ENCODE measurements around the gene WDFY2. TPM values are rescaled to one million over a fixed set of nuclear protein-coding genes. Genes with fewer than 3 reads are reported as not detected.
"Not testable (repeated sequence)": the region's sequence is repeated elsewhere in the genome, so short reads cannot be mapped to it uniquely, and the experiment has no call there.

Gene WDFY2
- total RNA-seq, 1 donor: 11.9 TPM

GRCh38 chr13:51564671-51565070, 19.6 kb upstream of the WDFY2 start:
- no peak for DNase-seq (ENCODE audit: insufficient read length, low spot score, missing footprints)

GRCh38 chr13:51569001-51569400, 15.3 kb upstream of the WDFY2 start:
- not testable (repeated sequence) for H3K27ac ChIP-seq (ENCODE audit: low read depth, low read length); H2AFZ ChIP-seq (ENCODE audit: low read length); H3K4me1 ChIP-seq (ENCODE audit: insufficient read depth, low read length); H3K79me2 ChIP-seq (ENCODE audit: insufficient read depth, low read length); H3K9me3 ChIP-seq (ENCODE audit: low read depth, low read length); H4K20me1 ChIP-seq (ENCODE audit: insufficient read depth, low read length); H3K4me3 ChIP-seq (ENCODE audit: insufficient read depth, low read length); DNase-seq (ENCODE audit: insufficient read length, low spot score, missing footprints); H3K27me3 ChIP-seq (ENCODE audit: insufficient read depth, low read length); H3K36me3 ChIP-seq (ENCODE audit: insufficient read depth, low read length); H3K4me2 ChIP-seq (ENCODE audit: insufficient read depth, low read length)

More at GRCh38 chr13:51564671-51565070, 19.6 kb upstream of the WDFY2 start:
- H3K27me3 ChIP-seq (ENCODE audit: insufficient read depth, low read length): no peaks in the 10 kb centered on the region
- H4K20me1 ChIP-seq (ENCODE audit: insufficient read depth, low read length): no peaks in the 10 kb centered on the region
- no peak for TF ChIP-seq CTCF (IDR thresholded peaks at IDR 0.05; ENCODE audit: extremely low read depth, low read depth, low read length)
- no peaks in the 10 kb centered on the region for H3K79me2 ChIP-seq (ENCODE audit: insufficient read depth, low read length)
- H3K4me1 ChIP-seq (ENCODE audit: insufficient read depth, low read length): no peaks in the 10 kb centered on the region
- H3K27ac ChIP-seq (ENCODE audit: low read depth, low read length): no peak overlapping the region
- H3K4me3 ChIP-seq (ENCODE audit: insufficient read depth, low read length): no peak overlapping the region
- no peaks in the 10 kb centered on the region for H3K9me3 ChIP-seq (ENCODE audit: low read depth, low read length)
- H2AFZ ChIP-seq (ENCODE audit: low read length): no peak overlapping the region
- H3K36me3 ChIP-seq (ENCODE audit: insufficient read depth, low read length): no peaks in the 10 kb centered on the region
- no peak overlapping the region for H3K4me2 ChIP-seq (ENCODE audit: insufficient read depth, low read length)

GRCh38 chr13:51576754-51577153, 7.5 kb upstream of the WDFY2 start:
- no peaks in the 10 kb centered on the region for H3K27me3 ChIP-seq (ENCODE audit: insufficient read depth, low read length)
- H3K9me3 ChIP-seq (ENCODE audit: low read depth, low read length): no peaks in the 10 kb centered on the region
- DNase-seq (ENCODE audit: insufficient read length, low spot score, missing footprints): no peak
- no peak overlapping the region for H3K27ac ChIP-seq (ENCODE audit: low read depth, low read length)
- H3K4me1 ChIP-seq (ENCODE audit: insufficient read depth, low read length): no peaks in the 10 kb centered on the region
- TF ChIP-seq CTCF (IDR thresholded peaks at IDR 0.05; ENCODE audit: extremely low read depth, low read depth, low read length): no peak
- H4K20me1 ChIP-seq (ENCODE audit: insufficient read depth, low read length): no peaks in the 10 kb centered on the region
- no peaks in the 10 kb centered on the region for H3K36me3 ChIP-seq (ENCODE audit: insufficient read depth, low read length)
- no peak overlapping the region for H3K4me3 ChIP-seq (ENCODE audit: insufficient read depth, low read length)
- H3K79me2 ChIP-seq (ENCODE audit: insufficient read depth, low read length): no peaks in the 10 kb centered on the region
- H2AFZ ChIP-seq (ENCODE audit: low read length): no peak overlapping the region
- no peak overlapping the region for H3K4me2 ChIP-seq (ENCODE audit: insufficient read depth, low read length)

- Histone ChIP-seq H3K4me1 (ENCODE audit: insufficient read depth, low read length) (no peaks in the 10 kb centered on the region), H3K79me2 (ENCODE audit: insufficient read depth, low read length) (no peaks in the 10 kb centered on the region), H3K27ac (ENCODE audit: low read depth, low read length) (no peak overlapping the region), H3K27me3 (ENCODE audit: insufficient read depth, low read length) (no peaks in the 10 kb centered on the region), H4K20me1 (ENCODE audit: insufficient read depth, low read length) (no peaks in the 10 kb centered on the region), H2AFZ (ENCODE audit: low read length) (no peak overlapping the region), H3K36me3 (ENCODE audit: insufficient read depth, low read length) (no peaks in the 10 kb centered on the region), H3K4me2 (ENCODE audit: insufficient read depth, low read length) (no peak overlapping the region), H3K9me3 (ENCODE audit: low read depth, low read length) (no peaks in the 10 kb centered on the region), H3K4me3 (ENCODE audit: insufficient read depth, low read length) (no peak overlapping the region)
- DNase-seq (ENCODE audit: insufficient read length, low spot score, missing footprints): no peak
- no peak for TF ChIP-seq CTCF (IDR thresholded peaks at IDR 0.05; ENCODE audit: extremely low read depth, low read depth, low read length)
These were observed 6.6 kb upstream of the WDFY2 start for GRCh38 chr13:51577690-51578089.
